ENCODE data around the gene POM121L2. TPM values are rescaled to one million over a fixed set of nuclear protein-coding genes. Genes with fewer than 3 reads are reported as not detected.

The POM121L2 gene
- total and polyA plus RNA-seq, 9 of the 15 experiments (the other 6 are each of a cell fraction or from before 2014, with no cell fraction given) = 0.23 to 0.45 TPM; not detected in 7

DNA sequence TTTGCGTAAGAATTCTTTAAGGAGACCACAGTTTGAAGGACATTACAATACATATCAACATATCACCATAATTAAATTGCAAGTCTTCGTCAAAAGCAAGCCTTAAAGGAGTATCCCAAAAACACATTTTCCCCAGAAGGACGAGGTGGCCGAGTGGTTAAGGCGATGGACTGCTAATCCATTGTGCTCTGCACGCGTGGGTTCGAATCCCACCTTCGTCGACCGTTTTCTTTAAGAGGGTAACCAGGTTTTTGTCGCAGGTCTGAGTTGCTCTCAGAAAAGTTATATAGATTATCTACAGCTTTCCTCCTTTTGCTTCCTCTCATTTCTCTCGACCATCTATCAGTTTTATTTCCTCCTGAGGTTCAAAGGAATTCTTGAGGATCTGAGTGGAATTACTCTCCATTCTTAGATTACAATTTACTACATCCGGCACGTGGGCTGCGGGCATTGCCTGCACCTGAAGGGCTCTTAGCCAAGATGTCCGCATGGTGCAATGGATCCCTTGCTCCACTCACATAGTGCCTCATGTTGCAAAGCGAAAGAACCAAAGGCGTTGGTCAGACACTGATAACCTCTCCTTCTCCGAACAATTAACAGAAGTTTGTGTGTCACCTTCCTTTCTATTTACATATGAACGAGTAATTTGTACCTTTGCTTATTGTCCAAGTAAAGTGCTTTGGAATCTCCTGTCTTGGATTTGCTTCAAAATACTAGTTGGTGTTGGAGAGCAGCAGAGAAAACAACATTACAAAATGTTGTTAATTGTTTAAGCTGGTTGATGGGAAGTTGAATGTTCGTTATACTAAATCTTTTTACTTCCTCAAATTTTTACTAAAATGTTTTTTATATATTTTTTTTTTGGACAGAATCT is 14.0 kb downstream of the POM121L2 start (continued):
- TF ChIP-seq, protein P1, sequence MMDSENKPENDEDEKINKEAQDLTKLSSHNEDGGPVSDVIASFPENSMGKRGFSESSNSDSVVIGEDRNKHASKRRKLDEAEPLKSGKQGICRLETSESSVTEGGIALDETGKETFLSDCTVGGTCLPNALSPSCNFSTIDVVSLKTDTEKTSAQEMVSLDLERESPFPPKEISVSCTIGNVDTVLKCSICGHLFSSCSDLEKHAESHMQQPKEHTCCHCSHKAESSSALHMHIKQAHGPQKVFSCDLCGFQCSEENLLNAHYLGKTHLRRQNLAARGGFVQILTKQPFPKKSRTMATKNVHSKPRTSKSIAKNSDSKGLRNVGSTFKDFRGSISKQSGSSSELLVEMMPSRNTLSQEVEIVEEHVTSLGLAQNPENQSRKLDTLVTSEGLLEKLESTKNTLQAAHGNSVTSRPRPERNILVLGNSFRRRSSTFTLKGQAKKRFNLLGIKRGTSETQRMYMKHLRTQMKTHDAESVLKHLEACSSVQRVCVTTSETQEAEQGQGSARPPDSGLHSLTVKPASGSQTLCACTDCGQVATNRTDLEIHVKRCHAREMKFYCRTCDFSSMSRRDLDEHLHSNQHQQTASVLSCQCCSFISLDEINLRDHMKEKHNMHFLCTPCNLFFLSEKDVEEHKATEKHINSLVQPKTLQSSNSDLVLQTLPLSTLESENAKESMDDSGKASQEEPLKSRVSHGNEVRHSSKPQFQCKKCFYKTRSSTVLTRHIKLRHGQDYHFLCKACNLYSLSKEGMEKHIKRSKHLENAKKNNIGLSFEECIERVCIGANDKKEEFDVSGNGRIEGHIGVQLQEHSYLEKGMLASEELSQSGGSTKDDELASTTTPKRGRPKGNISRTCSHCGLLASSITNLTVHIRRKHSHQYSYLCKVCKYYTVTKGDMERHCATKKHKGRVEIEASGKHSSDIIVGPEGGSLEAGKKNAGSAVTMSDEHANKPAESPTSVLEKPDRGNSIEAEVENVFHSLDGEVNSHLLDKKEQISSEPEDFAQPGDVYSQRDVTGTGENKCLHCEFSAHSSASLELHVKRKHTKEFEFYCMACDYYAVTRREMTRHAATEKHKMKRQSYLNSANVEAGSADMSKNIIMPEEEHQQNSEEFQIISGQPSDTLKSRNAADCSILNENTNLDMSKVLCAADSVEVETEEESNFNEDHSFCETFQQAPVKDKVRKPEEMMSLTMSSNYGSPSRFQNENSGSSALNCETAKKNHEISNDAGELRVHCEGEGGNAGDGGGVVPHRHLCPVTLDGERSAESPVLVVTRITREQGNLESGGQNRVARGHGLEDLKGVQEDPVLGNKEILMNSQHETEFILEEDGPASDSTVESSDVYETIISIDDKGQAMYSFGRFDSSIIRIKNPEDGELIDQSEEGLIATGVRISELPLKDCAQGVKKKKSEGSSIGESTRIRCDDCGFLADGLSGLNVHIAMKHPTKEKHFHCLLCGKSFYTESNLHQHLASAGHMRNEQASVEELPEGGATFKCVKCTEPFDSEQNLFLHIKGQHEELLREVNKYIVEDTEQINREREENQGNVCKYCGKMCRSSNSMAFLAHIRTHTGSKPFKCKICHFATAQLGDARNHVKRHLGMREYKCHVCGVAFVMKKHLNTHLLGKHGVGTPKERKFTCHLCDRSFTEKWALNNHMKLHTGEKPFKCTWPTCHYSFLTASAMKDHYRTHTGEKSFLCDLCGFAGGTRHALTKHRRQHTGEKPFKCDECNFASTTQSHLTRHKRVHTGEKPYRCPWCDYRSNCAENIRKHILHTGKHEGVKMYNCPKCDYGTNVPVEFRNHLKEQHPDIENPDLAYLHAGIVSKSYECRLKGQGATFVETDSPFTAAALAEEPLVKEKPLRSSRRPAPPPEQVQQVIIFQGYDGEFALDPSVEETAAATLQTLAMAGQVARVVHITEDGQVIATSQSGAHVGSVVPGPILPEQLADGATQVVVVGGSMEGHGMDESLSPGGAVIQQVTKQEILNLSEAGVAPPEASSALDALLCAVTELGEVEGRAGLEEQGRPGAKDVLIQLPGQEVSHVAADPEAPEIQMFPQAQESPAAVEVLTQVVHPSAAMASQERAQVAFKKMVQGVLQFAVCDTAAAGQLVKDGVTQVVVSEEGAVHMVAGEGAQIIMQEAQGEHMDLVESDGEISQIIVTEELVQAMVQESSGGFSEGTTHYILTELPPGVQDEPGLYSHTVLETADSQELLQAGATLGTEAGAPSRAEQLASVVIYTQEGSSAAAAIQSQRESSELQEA (IDR thresholded peaks at IDR 0.05; ENCODE audit: low read depth) = peak; percentile 72
- TF ChIP-seq, protein P2, sequence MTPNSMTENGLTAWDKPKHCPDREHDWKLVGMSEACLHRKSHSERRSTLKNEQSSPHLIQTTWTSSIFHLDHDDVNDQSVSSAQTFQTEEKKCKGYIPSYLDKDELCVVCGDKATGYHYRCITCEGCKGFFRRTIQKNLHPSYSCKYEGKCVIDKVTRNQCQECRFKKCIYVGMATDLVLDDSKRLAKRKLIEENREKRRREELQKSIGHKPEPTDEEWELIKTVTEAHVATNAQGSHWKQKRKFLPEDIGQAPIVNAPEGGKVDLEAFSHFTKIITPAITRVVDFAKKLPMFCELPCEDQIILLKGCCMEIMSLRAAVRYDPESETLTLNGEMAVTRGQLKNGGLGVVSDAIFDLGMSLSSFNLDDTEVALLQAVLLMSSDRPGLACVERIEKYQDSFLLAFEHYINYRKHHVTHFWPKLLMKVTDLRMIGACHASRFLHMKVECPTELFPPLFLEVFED (CRISPR knock-in tag; conservative IDR thresholded peaks at IDR 0.05) = peak; percentile 54; the same call in 1 of the 2 replicates
- TF ChIP-seq ZZZ3 (IDR thresholded peaks at IDR 0.05) = no peak
- no peak for TF ChIP-seq HIVEP1 (CRISPR knock-in tag; IDR thresholded peaks at IDR 0.05)
- TF ChIP-seq, protein P3, sequence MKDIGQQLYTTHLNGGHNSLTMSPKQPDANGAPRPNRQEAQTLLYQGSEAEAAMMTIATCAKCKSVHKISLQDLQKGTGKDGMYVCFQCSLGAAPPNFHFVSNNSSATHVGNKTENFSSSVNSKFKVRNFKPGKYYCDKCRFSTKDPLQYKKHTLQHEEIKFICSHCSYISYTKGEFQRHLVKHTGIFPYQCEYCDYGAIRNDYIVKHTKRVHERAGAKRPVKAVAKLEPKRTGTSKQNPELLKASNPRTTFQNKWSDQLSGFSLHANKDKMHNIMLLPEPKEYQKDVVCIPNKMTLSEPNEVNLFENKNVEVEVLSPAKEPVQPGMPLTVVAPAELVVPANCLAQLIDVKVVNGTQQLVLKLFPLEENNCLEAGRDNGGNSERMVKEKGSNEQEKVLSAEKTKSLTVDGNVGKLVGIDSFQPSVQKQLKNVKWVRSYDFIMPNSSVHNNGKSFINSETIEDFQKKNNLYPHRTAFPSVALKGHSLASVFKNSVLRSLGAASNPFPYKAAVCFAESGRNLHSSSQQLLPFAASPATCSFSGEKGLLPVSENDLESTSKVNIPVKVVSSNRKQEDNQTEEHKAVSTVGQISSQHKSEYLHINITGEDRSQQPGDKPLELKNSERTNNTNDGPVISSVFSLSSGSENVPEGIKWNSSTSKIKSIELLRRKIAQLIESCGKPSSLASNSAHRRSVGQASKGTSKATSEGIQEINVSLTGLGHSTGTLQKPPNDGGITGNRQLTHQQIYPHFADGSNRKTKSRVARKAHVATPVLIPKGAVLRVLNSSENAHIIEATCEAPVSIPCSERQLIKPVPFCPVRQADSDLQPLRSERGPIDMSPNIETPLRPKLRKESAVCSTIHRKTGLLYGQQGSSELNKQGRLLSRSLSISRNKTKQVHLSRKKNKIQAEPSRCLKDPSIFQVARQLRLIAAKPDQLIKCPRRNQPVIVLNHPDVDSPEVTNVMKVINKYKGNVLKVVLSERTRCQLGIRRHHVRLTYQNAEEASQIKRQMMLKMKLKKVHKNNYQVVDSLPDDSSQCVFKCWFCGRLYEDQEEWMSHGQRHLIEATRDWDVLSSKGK (CRISPR knock-in tag; IDR thresholded peaks at IDR 0.05) = no peak
- TF ChIP-seq, protein P4, sequence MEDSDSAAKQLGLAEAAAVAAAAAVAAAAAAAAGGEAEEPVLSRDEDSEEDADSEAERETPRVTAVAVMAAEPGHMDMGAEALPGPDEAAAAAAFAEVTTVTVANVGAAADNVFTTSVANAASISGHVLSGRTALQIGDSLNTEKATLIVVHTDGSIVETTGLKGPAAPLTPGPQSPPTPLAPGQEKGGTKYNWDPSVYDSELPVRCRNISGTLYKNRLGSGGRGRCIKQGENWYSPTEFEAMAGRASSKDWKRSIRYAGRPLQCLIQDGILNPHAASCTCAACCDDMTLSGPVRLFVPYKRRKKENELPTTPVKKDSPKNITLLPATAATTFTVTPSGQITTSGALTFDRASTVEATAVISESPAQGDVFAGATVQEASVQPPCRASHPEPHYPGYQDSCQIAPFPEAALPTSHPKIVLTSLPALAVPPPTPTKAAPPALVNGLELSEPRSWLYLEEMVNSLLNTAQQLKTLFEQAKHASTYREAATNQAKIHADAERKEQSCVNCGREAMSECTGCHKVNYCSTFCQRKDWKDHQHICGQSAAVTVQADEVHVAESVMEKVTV (CRISPR knock-in tag; IDR thresholded peaks at IDR 0.05) = no peak
- no peak for TF ChIP-seq RHOXF2B (CRISPR knock-in tag; conservative IDR thresholded peaks at IDR 0.05)
- TF ChIP-seq, protein P5, sequence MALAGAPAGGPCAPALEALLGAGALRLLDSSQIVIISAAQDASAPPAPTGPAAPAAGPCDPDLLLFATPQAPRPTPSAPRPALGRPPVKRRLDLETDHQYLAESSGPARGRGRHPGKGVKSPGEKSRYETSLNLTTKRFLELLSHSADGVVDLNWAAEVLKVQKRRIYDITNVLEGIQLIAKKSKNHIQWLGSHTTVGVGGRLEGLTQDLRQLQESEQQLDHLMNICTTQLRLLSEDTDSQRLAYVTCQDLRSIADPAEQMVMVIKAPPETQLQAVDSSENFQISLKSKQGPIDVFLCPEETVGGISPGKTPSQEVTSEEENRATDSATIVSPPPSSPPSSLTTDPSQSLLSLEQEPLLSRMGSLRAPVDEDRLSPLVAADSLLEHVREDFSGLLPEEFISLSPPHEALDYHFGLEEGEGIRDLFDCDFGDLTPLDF (CRISPR knock-in tag; IDR thresholded peaks at IDR 0.05) = no peak; the same call in 1 of the 2 replicates
- TF ChIP-seq ZFP30 (CRISPR knock-in tag; IDR thresholded peaks at IDR 0.05; ENCODE audit: borderline replicate concordance) = 0 out of 2 replicates have a peak, but pooled peaks have one; percentile 14
